ENCODE data around the gene RABGAP1L.

RABGAP1L gene

DNA sequence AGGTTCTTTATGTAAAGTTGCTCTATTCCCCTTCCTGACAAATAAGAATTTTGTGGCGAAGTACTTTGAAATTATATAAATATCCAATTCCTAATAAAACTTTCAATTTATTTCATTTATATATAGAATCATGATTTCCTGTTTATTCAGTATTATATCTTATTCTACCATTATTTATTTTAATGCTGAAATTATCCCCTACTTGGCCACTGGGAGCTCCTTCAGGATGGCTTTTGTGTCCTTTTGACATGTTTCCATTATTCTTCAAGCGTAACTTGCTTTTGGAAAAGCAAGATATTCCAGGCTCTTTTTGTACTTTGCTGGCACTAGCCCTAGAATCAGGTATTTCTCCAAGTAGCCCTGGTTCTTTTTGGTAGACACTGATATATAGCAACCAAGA, 773.3 kb downstream of the RABGAP1L start:
- no peak for DNase-seq (ENCODE audit: low read depth in 1 of 2, low spot score in 1 of 2)
- no peak for TF ChIP-seq JUND (IDR thresholded peaks at IDR 0.05; ENCODE audit: low read depth)
- in situ Hi-C loops (cut with HindIII; ENCODE audit: low pct_unique_long_range_greater_than_20kb, low sequenced_read_pairs), result no loop called here

GRCh38 chr1:174935961-174936727, 776.8 kb downstream of the RABGAP1L start:
- TF ChIP-seq JUND (IDR thresholded peaks at IDR 0.05; ENCODE audit: low read depth), result no peak
- in situ Hi-C loops (cut with HindIII; ENCODE audit: low pct_unique_long_range_greater_than_20kb, low sequenced_read_pairs), result no loop called here
- DNase-seq (ENCODE audit: low read depth in 1 of 2, low spot score in 1 of 2), result no peak

GRCh38 chr1:174938281-174939007, 779.1 kb downstream of the RABGAP1L start:
- no peak for DNase-seq (ENCODE audit: low read depth in 1 of 2, low spot score in 1 of 2)
- in situ Hi-C loops (cut with HindIII; ENCODE audit: low pct_unique_long_range_greater_than_20kb, low sequenced_read_pairs), result no loop called here
- no peak for TF ChIP-seq JUND (IDR thresholded peaks at IDR 0.05; ENCODE audit: low read depth)

DNA sequence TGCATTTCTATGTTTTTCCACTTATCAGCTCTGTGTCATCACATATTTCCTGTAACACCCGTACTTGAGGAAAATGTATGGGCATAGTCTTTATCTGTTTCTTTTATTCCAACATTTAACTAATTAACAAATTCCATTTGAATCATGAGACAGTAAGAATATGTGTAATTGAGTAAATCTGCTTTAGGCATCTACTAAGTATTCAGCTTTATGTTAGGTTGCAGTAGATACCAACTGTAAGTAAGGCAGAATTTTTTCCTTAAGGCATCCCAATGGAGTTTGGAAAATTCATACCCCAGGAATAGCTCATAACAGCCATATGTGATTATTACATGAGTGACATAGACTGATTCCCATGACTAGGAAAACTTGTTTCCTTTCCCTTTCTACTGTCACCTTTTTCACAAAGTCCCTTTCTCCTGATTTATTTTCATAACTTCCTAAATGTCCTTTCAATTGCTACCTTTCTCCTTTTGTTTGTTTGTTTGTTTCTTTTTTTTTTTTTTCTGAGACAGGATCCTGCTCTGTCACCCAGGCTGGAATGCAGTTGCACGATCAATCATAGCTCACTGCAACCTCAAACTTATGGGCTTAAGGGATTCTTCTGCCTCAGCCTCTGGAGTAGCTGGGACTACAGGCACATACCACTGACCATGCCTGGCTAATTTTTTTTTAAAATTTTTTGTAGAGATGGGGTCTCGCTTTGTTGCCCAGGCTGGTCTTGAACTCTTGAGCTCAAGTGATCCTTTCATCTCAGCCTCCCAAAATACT, 780.6 kb downstream of the RABGAP1L start:
- no peak for DNase-seq (ENCODE audit: low read depth in 1 of 2, low spot score in 1 of 2)
- TF ChIP-seq JUND (IDR thresholded peaks at IDR 0.05; ENCODE audit: low read depth), result no peak
- in situ Hi-C loops (cut with HindIII; ENCODE audit: low pct_unique_long_range_greater_than_20kb, low sequenced_read_pairs), result no loop called here

DNA sequence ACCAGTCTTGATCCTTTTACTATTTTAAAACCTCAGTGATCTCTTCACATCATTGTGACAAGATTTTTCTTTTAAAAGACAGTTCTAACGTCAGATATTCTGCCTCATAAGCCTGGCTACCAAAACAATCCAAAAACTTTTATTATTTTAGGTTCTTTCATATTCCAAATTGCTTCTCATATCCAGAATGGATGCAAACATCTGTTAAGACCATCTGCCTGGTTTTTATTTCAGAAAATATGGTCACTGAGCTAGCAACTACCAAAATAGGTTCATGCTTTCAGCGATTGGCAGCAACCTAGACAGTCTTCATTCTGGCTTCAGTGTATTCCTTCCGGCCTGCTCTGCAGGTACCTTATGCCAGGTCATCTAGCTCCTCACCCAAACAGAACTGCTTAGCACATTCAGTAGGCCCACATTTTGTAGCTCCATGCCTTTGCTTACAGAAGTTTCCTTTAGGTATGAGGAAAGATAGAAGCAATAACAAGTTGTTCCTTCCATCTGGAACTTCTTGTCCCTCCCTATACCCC, 781.4 kb downstream of the RABGAP1L start:
- no peak for DNase-seq (ENCODE audit: low read depth in 1 of 2, low spot score in 1 of 2)
- no peak for TF ChIP-seq JUND (IDR thresholded peaks at IDR 0.05; ENCODE audit: low read depth)
- in situ Hi-C loops (cut with HindIII; ENCODE audit: low pct_unique_long_range_greater_than_20kb, low sequenced_read_pairs), result no loop called here

GRCh38 chr1:174942547-174943255, 783.4 kb downstream of the RABGAP1L start:
- DNase-seq (ENCODE audit: low read depth in 1 of 2, low spot score in 1 of 2), result no peak
- in situ Hi-C loops (cut with HindIII; ENCODE audit: low pct_unique_long_range_greater_than_20kb, low sequenced_read_pairs), result no loop called here
- TF ChIP-seq JUND (IDR thresholded peaks at IDR 0.05; ENCODE audit: low read depth), result no peak

DNA sequence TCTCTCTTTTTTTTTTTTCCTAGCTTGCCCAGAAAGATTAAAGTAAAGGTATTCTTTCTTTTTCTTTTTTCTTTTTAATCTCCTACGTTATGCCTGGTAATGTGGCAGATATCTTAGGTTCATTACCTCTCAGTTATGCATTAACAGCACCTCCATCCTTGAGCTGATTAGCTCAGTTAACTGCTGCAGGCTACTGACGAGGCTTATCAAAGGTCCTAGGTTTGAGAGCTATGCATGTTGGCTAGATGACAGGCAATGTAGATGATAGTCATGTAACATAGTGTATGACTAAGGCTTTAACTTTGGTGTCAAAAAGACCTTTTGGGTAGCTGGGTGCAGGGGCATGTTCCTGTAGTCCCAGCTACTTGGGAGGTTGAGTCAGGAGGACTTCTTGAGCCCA, 786.7 kb downstream of the RABGAP1L start:
- no peak for DNase-seq (ENCODE audit: low read depth in 1 of 2, low spot score in 1 of 2)
- in situ Hi-C loops (cut with HindIII; ENCODE audit: low pct_unique_long_range_greater_than_20kb, low sequenced_read_pairs), result no loop called here
- TF ChIP-seq JUND (IDR thresholded peaks at IDR 0.05; ENCODE audit: low read depth), result no peak

DNA sequence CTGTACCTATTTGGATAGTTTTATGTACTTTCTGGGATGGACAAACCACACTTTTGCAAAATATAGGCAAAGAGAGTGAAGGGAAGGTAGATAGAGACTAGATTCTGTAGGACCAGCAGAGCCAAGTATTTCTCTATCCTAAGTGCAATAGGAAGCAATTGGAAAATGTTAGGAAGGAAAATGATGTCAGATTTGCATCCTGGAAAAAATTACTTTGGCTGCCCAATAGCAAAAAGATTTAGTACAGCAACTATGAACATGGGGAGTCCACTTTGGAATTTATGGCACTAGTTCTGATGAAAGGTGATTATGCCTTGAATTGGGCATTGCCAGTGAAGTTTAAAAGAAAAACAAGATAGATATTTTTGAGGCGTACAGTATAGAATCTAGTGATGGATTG, 789.7 kb downstream of the RABGAP1L start:
- TF ChIP-seq JUND (IDR thresholded peaks at IDR 0.05; ENCODE audit: low read depth), result no peak
- no peak for DNase-seq (ENCODE audit: low read depth in 1 of 2, low spot score in 1 of 2)
- in situ Hi-C loops (cut with HindIII; ENCODE audit: low pct_unique_long_range_greater_than_20kb, low sequenced_read_pairs), result no loop called here

- in situ Hi-C loops (cut with HindIII; ENCODE audit: low pct_unique_long_range_greater_than_20kb, low sequenced_read_pairs), result no loop called here
- no peak for DNase-seq (ENCODE audit: low read depth in 1 of 2, low spot score in 1 of 2)
- TF ChIP-seq JUND (IDR thresholded peaks at IDR 0.05; ENCODE audit: low read depth), result no peak
These were observed 790.3 kb downstream of the RABGAP1L start for GRCh38 chr1:174949645-174950044.

DNA sequence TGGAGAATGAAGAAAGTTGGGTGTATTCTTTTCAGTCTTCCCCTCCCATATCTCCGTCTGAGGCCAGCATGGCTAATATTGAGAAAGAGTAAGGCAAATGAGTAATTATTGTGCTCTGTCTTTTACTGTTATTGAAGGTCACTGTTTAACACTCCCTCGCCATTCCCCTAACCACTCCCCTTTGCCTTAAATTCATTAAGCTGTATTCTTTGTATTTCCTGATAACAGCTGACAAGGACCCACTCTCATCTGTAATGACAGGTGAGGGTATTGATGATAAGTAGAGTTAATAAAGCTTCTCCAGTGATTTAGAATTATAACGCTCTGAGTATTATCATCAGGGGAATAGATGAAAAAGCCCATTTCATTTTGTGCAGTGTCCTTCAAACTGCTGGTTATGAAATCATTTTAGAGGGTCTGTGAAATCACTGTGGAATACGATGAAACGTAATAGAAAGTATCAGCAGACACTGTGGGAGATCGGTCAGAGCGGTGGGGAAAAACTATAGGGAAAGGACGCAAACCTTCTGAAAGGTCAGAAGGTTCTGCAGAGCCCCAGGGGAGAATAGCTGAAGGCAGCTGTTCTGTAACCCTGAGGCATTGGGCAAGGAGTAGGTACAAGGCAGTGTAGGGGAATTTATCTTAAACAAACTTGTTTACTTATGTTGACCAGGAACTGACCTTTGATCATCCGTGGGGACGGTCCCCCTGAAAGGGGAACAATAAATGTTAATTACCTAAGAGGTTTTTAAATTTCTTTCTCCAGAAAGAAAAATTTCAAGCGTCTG, 794.2 kb downstream of the RABGAP1L start:
- in situ Hi-C loops (cut with HindIII; ENCODE audit: low pct_unique_long_range_greater_than_20kb, low sequenced_read_pairs), result no loop called here
- no peak for TF ChIP-seq JUND (IDR thresholded peaks at IDR 0.05; ENCODE audit: low read depth)
- no peak for DNase-seq (ENCODE audit: low read depth in 1 of 2, low spot score in 1 of 2)

GRCh38 chr1:174954073-174954460, 794.7 kb downstream of the RABGAP1L start:
- in situ Hi-C loops (cut with HindIII; ENCODE audit: low pct_unique_long_range_greater_than_20kb, low sequenced_read_pairs), result no loop called here
- DNase-seq (ENCODE audit: low read depth in 1 of 2, low spot score in 1 of 2), result no peak
- TF ChIP-seq JUND (IDR thresholded peaks at IDR 0.05; ENCODE audit: low read depth), result no peak
